SJCRH30 (cell line): ENCODE data around the gene PTK6. TPM values are rescaled to one million over a fixed set of nuclear protein-coding genes. Genes with fewer than 3 reads are reported as not detected.
"Not testable (repeated sequence)": the region's sequence is repeated elsewhere in the genome, so short reads cannot be mapped to it uniquely, and the experiment has no call there.

Source experiments
- DNase-seq, 2 experiments: peaks; one replicate each; pipeline ENCODE4 v3.0.0-alpha.2; 2015 to 2020
- H3K27ac ChIP-seq: fragments of 250-450 bp; sonication (Bioruptor Pico); 2 replicates; pipeline ENCODE4 v1.5.1; 2020; ENCODE audit warnings: mild to moderate bottlenecking, moderate library complexity
- H3K27me3 ChIP-seq: fragments of 250-450 bp; sonication (Bioruptor Pico); 2 replicates; pipeline ENCODE4 v1.5.1; 2020; ENCODE audit warnings: mild to moderate bottlenecking, moderate library complexity
- H3K36me3 ChIP-seq: fragments of 250-450 bp; sonication (Bioruptor Pico); 2 replicates; pipeline ENCODE4 v1.5.1; 2020; ENCODE audit warnings: mild to moderate bottlenecking, moderate library complexity
- H3K4me1 ChIP-seq: fragments of 250-450 bp; sonication (Bioruptor Pico); 2 replicates; pipeline ENCODE4 v1.5.1; 2020; ENCODE audit warnings: mild to moderate bottlenecking, moderate library complexity
- H3K4me3 ChIP-seq: fragments of 250-450 bp; sonication (Bioruptor Pico); 2 replicates; pipeline ENCODE4 v1.5.1; 2020; ENCODE audit warnings: mild to moderate bottlenecking, moderate library complexity
- H3K9me3 ChIP-seq: fragments of 250-450 bp; sonication (Bioruptor Pico); replicated peaks from 2 replicates; pipeline ENCODE4 v1.5.1; 2020; ENCODE audit warnings: mild to moderate bottlenecking, moderate library complexity
- total RNA-seq: library from RNA; depleted of rRNA; stranded (reverse); fragments of >200 nt; shearing (Covaris generic); gene quantifications from 2 replicates; pipeline ENCODE4 v1.2.3, GENCODE V29; 2014

PTK6 gene
- total RNA-seq, 1 experiment from 2014 or later = 1.4 TPM

DNA sequence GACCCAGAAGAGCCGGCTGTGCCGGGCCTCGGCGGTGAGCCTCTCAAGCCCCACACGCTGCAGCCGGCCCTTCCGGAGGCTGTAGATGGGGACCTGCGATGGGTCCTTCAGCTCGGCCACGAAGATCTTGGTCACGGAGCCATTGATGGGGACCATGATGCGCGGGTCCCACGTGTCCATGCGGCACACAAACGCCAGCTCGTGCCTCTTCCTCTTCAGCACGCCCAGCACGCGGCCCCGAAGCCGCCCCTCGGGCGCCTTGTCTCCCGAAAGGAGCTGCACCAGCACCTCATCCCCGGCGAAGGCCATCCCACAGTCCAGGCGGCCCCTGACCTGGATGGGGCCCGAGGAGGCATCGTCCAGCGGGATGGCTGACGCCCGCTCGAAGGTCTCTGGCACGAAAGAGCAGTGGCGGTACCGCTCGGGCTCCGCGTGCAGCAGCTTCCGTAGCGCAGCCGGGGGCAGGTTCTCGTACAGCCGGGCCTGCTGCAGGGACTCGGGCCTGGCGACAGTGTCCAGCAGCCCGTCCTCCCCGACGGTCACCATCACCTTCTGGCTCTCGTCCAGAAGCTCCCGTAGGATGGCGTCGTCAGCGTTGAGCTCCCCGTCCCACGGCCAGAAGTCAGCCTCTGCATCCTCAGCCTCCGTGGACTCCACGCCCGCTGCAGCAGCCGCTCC is 28.0 kb upstream of the PTK6 start:
- H3K27ac ChIP-seq = no peak overlapping the region
- no peaks in the 10 kb centered on the region for H3K36me3 ChIP-seq
- H3K4me1 ChIP-seq = no peaks in the 10 kb centered on the region; the same call in 1 of the 2 replicates
- H3K9me3 ChIP-seq = no peaks in the 10 kb centered on the region
- no peaks in the 10 kb centered on the region for H3K27me3 ChIP-seq
- DNase-seq = no peak
- no peak overlapping the region for H3K4me3 ChIP-seq

- H3K36me3 ChIP-seq = no peaks in the 10 kb centered on the region
- H3K4me3 ChIP-seq = no peak overlapping the region
- no peak for DNase-seq
- H3K27me3 ChIP-seq = no peaks in the 10 kb centered on the region
- no peak overlapping the region for H3K27ac ChIP-seq
- no peaks in the 10 kb centered on the region; the same call in 1 of the 2 replicates for H3K4me1 ChIP-seq
- H3K9me3 ChIP-seq = no peaks in the 10 kb centered on the region
Measured at GRCh38 chr20:63564036-63564810, 27.0 kb upstream of the PTK6 start.

DNA sequence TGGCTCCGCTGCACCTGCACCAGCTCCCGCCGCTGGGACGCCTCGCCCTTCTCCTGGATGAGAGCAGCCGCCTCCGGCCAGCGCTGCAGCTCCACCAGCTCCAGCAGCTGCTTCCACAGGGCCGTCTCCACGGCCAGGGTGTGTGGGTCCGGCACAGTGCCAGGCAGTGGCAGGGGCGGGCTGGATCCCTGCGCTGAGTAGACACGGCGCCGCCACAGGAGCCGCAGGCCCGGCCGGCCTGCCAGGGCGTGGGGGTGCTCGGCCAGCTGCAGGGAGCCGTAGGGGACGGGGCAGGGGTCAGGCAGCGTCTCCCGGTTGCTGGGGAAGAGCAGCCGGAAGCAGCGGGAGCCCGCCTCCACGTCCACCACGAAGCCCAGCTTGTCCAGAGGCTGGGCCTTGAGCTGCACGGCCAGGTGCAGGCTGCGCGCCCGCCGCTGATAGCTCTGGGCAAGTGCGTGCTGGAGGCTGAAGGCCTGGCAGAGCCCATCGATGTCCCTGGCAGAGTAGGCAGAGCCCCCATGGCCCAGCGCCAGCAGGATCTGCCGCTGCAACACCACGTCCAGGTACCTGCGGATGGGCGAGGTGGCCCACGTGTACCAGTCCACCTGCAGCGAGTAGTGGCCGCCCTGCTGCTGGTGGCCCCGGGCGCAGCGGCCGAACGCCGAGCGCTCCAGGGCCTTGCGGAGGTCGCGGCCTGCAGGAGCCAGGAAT is 26.2 kb upstream of the PTK6 start:
- Histone ChIP-seq H3K4me1 (no peaks in the 10 kb centered on the region), H3K27me3 (no peaks in the 10 kb centered on the region), H3K36me3 (no peaks in the 10 kb centered on the region), H3K9me3 (no peaks in the 10 kb centered on the region), H3K4me3 (no peak overlapping the region), H3K27ac (no peak overlapping the region)
- DNase-seq = no peak

DNA sequence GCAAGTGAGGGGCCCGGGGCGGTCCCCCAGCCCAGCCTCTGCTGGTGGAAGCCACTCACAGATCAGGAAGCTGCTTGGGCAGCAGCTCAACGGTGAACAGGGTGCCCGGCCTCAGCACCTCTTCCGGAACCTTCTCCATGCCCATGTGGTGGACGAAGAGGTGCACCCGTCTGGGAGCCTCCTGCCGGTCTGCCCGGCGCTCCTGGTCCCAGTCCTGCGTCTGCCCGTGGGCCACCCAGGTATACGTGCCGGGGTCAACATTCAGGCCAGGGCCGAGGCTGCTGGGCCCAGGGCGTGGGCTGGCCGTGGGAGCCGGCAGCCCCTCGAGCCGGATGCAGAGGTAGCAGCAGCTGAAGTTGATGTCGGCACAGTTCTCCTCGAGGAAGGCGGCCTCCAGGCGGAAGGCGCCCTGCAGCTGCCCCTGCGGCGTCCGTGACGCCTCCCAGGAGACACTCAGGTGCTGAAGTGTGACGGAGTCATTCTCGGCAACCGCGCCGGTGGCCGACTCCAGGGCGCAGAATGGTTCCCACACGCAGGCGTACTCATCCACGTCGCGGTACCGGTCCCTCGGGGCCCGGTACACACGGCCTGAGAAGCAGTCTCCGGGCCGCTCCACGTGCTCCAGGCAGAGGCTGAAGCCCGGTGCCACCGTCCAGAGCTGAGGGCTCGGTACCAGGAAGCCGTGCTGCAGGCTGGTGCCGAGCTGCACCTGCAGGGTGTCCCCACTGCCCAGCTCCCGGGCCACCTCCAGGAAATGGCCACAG is 25.5 kb upstream of the PTK6 start:
- no peak overlapping the region for H3K27ac ChIP-seq
- H3K9me3 ChIP-seq = no peaks in the 10 kb centered on the region
- no peaks in the 10 kb centered on the region for H3K36me3 ChIP-seq
- DNase-seq = no peak
- no peak overlapping the region for H3K4me3 ChIP-seq
- no peaks in the 10 kb centered on the region for H3K4me1 ChIP-seq
- H3K27me3 ChIP-seq = no peaks in the 10 kb centered on the region

DNA sequence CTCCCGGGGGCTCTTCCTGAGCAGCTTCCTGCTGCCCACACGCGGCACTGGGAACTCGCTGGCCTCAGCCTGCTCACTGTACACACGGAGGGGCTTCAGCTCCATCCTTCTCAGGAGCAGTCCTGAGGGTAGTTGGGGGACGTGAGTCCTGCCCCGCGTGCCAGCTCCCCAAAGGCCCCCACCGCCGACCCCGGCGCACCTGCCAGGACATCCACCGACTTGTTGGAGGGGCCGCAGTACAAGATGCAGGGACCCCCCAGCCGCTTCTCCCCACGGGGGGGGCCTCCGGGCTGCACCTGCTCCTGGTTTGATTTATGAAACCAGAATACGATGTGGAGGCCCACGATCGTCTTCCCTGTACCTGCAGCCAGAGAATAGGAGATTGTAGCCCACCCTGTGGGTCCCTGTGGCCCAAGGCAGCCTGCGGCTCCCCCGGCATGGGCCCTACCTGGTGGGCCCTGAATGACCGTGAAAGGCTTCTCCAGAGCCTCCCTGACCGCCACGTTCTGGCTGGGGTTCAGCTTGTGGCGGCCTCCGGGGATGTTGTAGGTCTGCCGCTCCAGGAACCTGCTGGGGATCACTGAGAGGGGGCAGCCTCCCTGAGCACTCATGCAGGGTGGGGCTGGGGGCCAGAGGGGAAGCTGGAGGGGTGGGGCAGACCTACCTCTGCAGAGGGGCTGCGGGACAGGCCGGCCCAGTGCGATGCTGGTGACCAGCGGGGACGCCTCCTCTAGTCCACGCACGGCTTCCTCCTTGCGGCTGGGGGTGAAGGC is 24.6 kb upstream of the PTK6 start:
- Histone ChIP-seq H3K9me3 (no peaks in the 10 kb centered on the region), H3K36me3 (no peaks in the 10 kb centered on the region), H3K27ac (no peak overlapping the region), H3K27me3 (no peaks in the 10 kb centered on the region), H3K4me1 (no peaks in the 10 kb centered on the region), H3K4me3 (no peak overlapping the region)
- no peak for DNase-seq

GRCh38 chr20:63560856-63561609 is 23.9 kb upstream of the PTK6 start:
- Histone ChIP-seq H3K9me3 (no peaks in the 10 kb centered on the region), H3K4me1 (no peaks in the 10 kb centered on the region), H3K36me3 (no peaks in the 10 kb centered on the region), H3K27me3 (no peaks in the 10 kb centered on the region), H3K4me3 (no peak overlapping the region), H3K27ac (no peak overlapping the region)
- no peak for DNase-seq

- no peak overlapping the region for H3K27ac ChIP-seq
- H3K36me3 ChIP-seq = no peaks in the 10 kb centered on the region
- no peak overlapping the region for H3K4me3 ChIP-seq
- no peaks in the 10 kb centered on the region for H3K4me1 ChIP-seq
- no peaks in the 10 kb centered on the region for H3K27me3 ChIP-seq
- DNase-seq = no peak
- H3K9me3 ChIP-seq = no peaks in the 10 kb centered on the region
Measured at GRCh38 chr20:63560333-63560805, 23.2 kb upstream of the PTK6 start.

DNA sequence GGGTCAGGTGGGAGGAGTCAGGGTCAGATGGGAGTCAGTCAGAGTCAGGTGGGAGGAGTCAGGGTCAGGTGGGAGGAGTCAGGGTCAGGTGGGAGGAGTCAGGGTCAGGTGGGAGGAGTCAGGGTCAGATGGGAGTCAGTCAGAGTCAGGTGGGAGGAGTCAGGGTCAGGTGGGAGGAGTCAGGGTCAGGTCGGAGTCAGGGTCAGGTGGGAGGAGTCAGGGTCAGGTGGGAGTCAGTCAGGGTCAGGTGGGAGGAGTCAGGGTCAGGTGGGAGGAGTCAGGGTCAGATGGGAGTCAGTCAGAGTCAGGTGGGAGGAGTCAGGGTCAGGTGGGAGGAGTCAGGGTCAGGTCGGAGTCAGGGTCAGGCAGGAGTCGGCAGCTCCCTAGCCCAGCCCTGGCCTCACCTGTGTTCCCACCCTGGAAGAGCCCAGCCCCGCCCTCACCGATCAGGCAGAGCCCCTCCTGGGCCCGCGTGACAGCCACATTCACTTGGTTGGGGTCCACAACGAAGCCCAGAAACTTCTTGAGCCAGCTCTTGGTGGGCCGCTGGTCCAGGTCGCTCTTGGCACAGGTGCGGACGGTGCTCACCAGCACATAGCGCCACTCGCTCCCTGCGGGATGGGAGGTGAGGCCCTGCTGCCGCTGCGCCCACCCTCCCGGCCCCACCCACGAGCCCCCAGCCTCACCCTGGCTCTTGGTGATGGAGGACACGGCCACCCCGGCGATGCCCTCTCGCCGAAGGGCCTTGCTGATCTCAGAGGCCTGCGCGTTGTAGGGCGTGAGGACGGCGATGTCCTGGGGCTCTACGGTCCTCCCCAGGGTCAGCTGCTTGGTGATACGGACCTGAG is 22.5 kb upstream of the PTK6 start:
- not testable (repeated sequence) for H3K27ac ChIP-seq, H3K4me1 ChIP-seq, H3K27me3 ChIP-seq, H3K4me3 ChIP-seq, H3K9me3 ChIP-seq, DNase-seq, H3K36me3 ChIP-seq

- no peak for DNase-seq
- Histone ChIP-seq H3K27me3 (no peaks in the 10 kb centered on the region; the same call in 1 of the 2 replicates), H3K36me3 (no peaks in the 10 kb centered on the region), H3K27ac (no peak overlapping the region), H3K9me3 (no peaks in the 10 kb centered on the region), H3K4me3 (no peak overlapping the region), H3K4me1 (no peaks in the 10 kb centered on the region)
Measured at GRCh38 chr20:63558804-63559484, 21.8 kb upstream of the PTK6 start.

GRCh38 chr20:63557481-63557891 is 20.3 kb upstream of the PTK6 start:
- H3K36me3 ChIP-seq = no peaks in the 10 kb centered on the region
- H3K27ac ChIP-seq = no peak overlapping the region
- DNase-seq = no peak
- H3K4me1 ChIP-seq = peaks cover 6% of the 10 kb centered on the region; the same call in 1 of the 2 replicates
- H3K27me3 ChIP-seq = no peaks in the 10 kb centered on the region; the same call in 1 of the 2 replicates
- no peaks in the 10 kb centered on the region for H3K9me3 ChIP-seq
- no peak overlapping the region for H3K4me3 ChIP-seq

- Histone ChIP-seq H3K27me3 (no peaks in the 10 kb centered on the region; the same call in 1 of the 2 replicates), H3K4me1 (peaks cover 8% of the 10 kb centered on the region; the same call in 1 of the 2 replicates), H3K9me3 (no peaks in the 10 kb centered on the region), H3K4me3 (no peak overlapping the region), H3K27ac (no peak overlapping the region), H3K36me3 (no peaks in the 10 kb centered on the region)
- no peak for DNase-seq
Measured at GRCh38 chr20:63556873-63557478, 19.8 kb upstream of the PTK6 start.
